ENCODE data around the gene COL13A1.

The COL13A1 gene

DNA sequence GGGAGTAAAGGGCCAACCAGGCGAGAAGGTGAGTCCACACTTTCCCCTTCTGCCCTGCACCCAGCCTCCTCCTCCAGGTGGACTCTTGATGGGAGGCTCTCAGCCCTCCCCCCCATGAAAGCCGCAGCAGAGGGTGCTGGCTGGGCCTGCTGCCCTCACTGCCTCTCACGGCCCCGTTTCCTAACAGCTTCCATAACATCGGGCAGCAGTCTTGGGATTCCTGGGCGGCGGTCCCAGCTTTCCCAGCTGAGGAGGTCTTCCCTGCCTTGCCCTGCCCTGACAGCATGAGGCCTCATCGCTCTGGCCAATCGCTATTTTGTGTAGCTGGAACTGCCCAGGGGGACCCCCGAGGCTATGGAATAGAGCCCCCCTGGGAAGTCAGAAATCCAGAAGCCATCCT is 76.3 kb downstream of the COL13A1 start:
- ATAC-seq (replicated peaks) (no peak), DNase-seq (no peak)
- H3K4me3 Mint-ChIP-seq, result no peak overlapping the region
- no peaks in the 10 kb centered on the region for H3K9me3 Mint-ChIP-seq
- peaks cover 0 to 13% of the 10 kb centered on the region in 2 donors for H3K4me1 Mint-ChIP-seq
- H3K36me3 Mint-ChIP-seq, result no peaks in the 10 kb centered on the region
- no peak overlapping the region for H3K27ac Mint-ChIP-seq
- H3K27me3 Mint-ChIP-seq, result peaks cover 7 to 19% of the 10 kb centered on the region in 2 donors

DNA sequence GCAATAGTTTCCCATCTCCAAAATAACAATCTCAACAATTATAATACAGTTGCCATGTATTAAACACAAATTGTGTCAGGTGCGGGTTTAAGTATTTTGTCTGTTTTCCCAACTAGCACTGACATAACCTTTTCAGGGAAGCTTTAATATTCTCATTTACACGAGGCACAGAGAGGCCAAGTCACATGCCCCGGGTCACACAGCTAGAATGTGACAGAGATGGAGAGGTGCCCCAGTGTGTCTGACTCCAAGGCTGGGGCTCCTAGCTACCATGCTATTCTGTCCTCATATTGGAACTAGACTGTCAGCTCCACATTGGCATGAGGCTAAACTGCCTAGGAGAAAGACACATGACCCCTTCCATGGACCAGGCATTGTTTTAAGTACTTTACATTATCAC is 77.2 kb downstream of the COL13A1 start:
- Mint-ChIP-seq H3K27ac (no peak overlapping the region), H3K36me3 (no peaks in the 10 kb centered on the region), H3K9me3 (no peaks in the 10 kb centered on the region), H3K4me3 (no peak overlapping the region), H3K27me3 (peaks cover 16 to 28% of the 10 kb centered on the region in 2 donors), H3K4me1 (peaks cover 0 to 13% of the 10 kb centered on the region in 2 donors)
- ATAC-seq (replicated peaks), result no peak
- DNase-seq, result no peak

DNA sequence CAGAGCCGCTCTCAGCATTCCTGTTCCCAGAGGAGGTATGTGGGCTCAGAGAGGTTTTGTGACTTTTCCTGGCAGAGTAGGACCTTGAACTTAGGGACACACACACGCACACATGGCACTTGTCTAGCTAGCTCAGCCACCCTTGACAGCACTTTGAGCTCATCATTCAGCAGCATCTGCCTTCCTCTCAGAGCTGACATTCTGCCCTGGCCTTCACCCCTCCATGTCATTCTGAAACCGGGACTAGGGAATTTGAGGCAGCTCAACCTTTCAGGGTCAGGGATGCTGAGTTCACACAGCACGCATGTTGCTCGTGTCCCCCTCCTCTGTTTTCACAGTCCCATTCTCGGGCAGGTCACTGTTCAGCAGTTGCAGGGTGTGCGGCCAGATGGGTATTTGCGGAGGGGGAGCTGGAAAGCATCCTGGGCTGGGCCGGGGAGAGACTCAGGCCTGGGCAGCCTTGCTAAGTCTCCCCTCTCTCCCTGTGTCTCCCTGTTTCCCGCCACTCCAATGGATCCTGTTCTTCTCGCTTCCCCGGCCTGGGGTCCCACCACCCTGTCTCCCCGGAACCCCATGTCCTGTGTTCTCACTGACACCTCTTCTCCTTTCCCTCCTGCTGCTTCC is 78.0 kb downstream of the COL13A1 start:
- Mint-ChIP-seq H3K27me3 (peaks cover 16 to 31% of the 10 kb centered on the region in 2 donors), H3K4me1 (peaks cover 0 to 13% of the 10 kb centered on the region in 2 donors), H3K36me3 (no peaks in the 10 kb centered on the region), H3K27ac (peak overlapping the region; percentile 39), H3K4me3 (no peak overlapping the region), H3K9me3 (no peaks in the 10 kb centered on the region)
- no peak for ATAC-seq (replicated peaks)
- no peak for DNase-seq

DNA sequence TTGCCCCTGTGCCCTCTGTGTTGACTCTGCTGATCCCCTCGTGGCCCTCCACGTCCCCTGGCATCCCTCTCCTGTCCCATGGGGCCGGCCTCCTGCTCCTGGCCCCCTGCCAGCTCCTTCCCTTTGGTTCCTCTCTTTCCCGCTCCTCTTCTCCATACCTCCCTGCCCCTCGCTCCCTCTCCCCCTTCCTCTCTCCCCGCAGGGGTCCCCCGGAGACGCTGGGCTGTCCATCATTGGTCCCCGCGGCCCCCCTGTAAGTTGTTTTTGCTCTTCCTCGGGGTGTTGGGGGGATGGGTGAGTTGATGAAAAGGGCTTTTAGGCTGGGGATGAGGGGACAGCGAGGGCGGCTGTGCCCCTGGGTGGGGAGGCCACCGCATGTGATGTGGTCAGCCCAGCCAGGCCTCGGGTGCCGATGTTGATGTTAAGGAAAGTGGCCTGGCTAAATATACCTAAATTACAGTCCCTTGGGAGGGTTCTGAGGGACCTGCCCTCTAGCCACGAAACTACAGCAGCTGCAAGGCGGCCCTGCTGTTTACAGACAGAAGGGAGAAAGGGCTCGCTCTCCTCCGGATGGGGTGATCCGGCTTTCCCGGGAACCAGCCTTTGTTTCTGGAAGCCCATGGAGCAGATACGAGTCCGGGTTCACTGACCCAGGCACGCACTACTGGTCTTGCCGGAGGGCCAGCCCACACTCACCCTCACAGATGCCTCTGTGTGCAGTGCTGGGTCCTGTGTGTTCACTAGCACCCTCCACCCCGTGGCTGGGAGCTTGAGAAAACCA is 78.8 kb downstream of the COL13A1 start:
- H3K4me1 Mint-ChIP-seq, result peaks cover 0 to 13% of the 10 kb centered on the region in 2 donors
- H3K27me3 Mint-ChIP-seq, result peaks cover 16 to 31% of the 10 kb centered on the region in 2 donors
- H3K36me3 Mint-ChIP-seq, result no peaks in the 10 kb centered on the region
- ATAC-seq (replicated peaks) (no peak), DNase-seq (no peak)
- no peak overlapping the region for H3K4me3 Mint-ChIP-seq
- H3K9me3 Mint-ChIP-seq, result no peaks in the 10 kb centered on the region
- peak overlapping the region; percentile 39 for H3K27ac Mint-ChIP-seq

DNA sequence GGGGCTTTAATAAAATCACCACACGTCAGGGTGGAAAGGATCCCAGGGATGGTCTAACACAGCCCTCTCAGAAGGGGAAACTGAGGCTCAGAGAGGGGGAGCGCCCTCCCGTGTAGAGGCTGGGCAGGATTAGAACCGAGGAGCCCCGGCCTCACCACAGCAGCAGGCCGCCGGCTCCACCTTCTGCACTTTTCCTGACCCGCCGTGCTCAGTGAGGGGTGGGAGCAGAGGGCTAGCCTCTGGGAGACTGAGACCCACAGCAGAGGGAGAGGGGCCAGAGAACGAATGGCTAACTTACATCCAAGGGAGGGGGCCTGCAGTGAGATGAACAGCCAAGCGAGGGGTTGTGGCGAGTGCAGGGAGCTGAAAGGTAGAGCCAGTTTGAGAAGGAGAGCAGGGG is 79.5 kb downstream of the COL13A1 start:
- H3K4me3 Mint-ChIP-seq, result no peak overlapping the region
- ATAC-seq (replicated peaks) (no peak), DNase-seq (no peak)
- H3K4me1 Mint-ChIP-seq, result peaks cover 0 to 13% of the 10 kb centered on the region in 2 donors
- H3K27ac Mint-ChIP-seq, result peak overlapping the region; percentile 4
- no peaks in the 10 kb centered on the region for H3K36me3 Mint-ChIP-seq
- no peaks in the 10 kb centered on the region for H3K9me3 Mint-ChIP-seq
- peaks cover 16 to 31% of the 10 kb centered on the region in 2 donors for H3K27me3 Mint-ChIP-seq

DNA sequence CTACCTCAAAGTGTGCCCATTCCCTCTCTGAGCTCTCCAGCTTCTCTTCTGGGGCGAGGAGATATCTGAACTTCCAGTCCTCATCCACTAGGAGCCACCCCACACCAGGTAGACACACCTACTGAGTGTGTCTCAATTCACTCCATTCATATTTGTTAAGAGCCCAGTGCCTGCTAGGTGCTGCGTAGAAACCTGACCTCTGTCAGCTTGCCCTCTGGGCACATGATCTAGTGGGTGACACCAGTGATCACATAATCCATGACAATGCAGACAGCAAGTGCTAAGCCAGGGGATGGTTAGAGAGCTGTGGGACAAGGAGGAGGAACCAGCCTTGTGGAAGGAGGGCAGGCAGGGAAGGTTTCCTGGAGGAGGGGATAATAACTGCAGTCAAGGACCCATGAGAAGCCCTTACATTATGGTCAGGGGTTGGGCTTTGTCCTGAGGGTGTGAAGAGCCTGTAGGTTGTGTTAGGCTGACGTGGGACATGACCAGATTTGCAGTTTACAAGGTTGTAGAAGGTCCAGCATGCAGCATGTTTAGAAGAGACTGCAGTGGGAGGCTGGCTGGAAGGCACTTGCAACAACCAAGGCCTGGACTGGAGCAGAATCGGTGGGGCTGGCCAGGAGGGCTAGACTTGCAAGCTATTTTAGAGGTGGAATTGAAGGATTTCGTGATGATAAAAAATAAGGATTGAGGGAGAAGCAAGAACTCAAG is 81.8 kb downstream of the COL13A1 start:
- Mint-ChIP-seq H3K36me3 (no peaks in the 10 kb centered on the region), H3K4me3 (no peak overlapping the region), H3K4me1 (peaks cover 0 to 13% of the 10 kb centered on the region in 2 donors), H3K27ac (no peak overlapping the region), H3K9me3 (no peaks in the 10 kb centered on the region), H3K27me3 (peaks cover 16 to 31% of the 10 kb centered on the region in 2 donors)
- DNase-seq (no peak), ATAC-seq (replicated peaks) (peak; percentile 34 to 51)

DNA sequence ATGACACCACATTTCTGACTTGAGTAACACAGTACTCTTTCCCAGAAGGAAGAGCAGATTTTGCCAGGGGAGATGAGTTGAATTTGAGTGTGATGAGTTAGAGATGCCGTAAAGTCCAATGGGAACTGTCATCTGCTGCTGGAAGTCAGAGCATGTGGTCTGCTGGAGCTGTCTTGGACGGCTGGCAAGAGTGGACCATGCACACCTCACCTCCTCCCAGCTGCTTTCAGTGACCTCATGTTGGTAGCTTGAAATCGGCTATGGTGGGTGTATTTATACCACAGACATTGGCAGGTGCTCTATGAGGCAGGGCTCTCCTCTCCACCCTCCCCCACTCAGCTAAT is 82.3 kb downstream of the COL13A1 start:
- no peak overlapping the region for H3K27ac Mint-ChIP-seq
- no peaks in the 10 kb centered on the region for H3K36me3 Mint-ChIP-seq
- H3K9me3 Mint-ChIP-seq, result no peaks in the 10 kb centered on the region
- no peak overlapping the region for H3K4me3 Mint-ChIP-seq
- DNase-seq (no peak), ATAC-seq (replicated peaks) (no peak)
- peaks cover 0 to 13% of the 10 kb centered on the region in 2 donors for H3K4me1 Mint-ChIP-seq
- H3K27me3 Mint-ChIP-seq, result peaks cover 16 to 31% of the 10 kb centered on the region in 2 donors

DNA sequence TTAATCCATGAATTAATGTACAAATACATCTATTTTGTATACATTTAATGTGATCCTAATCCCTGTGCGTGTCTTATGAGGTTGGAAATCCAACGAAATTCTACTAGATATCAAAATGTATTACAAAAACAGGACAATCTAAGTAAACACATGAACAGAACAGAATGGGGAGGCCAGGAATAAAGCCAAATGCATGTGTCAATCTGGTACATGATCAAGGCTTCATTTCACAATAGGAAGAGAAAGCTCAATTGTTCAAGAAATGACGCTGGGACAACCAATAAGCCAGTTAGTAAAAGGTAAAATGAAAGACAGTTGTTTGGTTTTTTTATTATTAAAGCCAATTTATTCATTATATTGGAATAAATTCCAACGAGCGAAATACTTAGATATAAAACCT is 83.0 kb downstream of the COL13A1 start:
- H3K36me3 Mint-ChIP-seq, result no peaks in the 10 kb centered on the region
- no peaks in the 10 kb centered on the region for H3K9me3 Mint-ChIP-seq
- no peak for ATAC-seq (replicated peaks)
- no peak for DNase-seq
- H3K27ac Mint-ChIP-seq, result no peak overlapping the region
- H3K4me1 Mint-ChIP-seq, result peaks cover 0 to 13% of the 10 kb centered on the region in 2 donors
- H3K4me3 Mint-ChIP-seq, result no peak overlapping the region
- H3K27me3 Mint-ChIP-seq, result peaks cover 16 to 31% of the 10 kb centered on the region in 2 donors

DNA sequence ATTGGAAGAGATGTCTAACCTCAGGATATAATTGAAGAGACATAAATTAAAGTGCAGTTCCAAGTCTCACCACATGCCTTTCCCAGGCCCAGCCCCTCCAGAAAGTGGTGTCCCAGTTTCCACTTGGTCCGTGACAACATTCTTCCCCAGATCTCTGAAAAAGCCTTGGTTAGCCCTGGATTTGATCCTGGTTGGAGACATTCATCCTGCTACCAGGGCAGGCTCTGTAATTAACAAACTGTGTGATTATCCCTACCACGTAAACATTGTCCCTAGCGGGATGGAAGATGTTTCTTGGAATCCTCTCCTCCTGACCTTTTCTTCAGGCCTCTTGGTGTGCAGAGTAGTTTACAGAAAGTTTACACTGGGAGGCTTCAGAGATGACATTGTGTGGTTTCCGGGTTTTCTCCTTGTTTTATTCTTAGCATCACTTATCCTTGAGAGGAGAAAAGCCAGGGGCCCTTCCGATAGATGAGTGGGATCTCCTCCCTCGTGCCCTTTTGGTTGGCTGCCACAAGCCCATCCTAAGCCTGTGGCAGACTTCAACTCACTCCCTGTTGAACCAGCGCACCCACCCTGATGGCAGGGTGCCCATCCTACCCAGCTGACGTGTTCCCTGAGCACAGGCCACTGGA is 83.8 kb downstream of the COL13A1 start:
- Mint-ChIP-seq H3K4me3 (no peak overlapping the region), H3K27me3 (peaks cover 10 to 23% of the 10 kb centered on the region in 2 donors), H3K36me3 (no peaks in the 10 kb centered on the region), H3K27ac (no peak overlapping the region), H3K4me1 (peaks cover 0 to 5% of the 10 kb centered on the region in 2 donors), H3K9me3 (no peaks in the 10 kb centered on the region)
- ATAC-seq (replicated peaks) (no peak), DNase-seq (no peak)

DNA sequence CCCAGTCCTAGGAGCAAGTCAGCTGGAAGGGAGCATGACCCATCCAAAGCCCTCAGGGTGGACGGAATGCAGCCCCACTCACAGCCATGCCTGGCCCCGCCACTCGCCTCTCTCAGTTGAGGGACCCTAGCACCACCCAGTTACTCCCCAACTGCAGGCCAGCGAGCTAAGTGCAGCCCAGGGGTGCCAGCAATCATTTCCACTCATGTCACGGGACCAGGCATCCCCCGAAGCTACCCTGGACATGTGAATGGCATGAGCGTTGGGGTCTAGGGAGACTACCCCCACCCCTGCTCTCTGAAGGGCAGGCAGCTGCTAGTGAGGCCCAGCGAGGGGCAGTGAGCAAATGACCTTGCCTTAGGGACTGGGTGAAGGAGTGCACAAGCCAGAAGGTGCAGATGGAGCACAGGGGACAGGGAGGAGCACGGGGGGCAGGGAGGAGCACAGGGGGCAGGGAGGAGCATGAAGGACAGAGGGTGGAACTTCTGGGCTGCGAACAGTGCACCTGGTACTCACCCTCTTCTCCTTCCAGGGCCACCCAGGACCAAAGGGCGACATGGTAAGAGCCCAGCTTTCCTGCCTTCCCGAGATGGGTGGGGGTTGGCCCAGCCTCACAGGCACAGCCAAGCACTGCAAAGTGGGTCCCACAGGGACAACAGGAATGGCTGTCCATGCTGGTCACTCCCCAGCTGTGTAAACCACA is 87.3 kb downstream of the COL13A1 start:
- H3K27ac Mint-ChIP-seq, result no peak overlapping the region
- no peak overlapping the region for H3K4me3 Mint-ChIP-seq
- H3K9me3 Mint-ChIP-seq, result no peaks in the 10 kb centered on the region
- no peak for DNase-seq
- H3K36me3 Mint-ChIP-seq, result no peaks in the 10 kb centered on the region
- H3K27me3 Mint-ChIP-seq, result peaks cover 0 to 2% of the 10 kb centered on the region in 2 donors
- no peaks in the 10 kb centered on the region for H3K4me1 Mint-ChIP-seq
- no peak for ATAC-seq (replicated peaks)

DNA sequence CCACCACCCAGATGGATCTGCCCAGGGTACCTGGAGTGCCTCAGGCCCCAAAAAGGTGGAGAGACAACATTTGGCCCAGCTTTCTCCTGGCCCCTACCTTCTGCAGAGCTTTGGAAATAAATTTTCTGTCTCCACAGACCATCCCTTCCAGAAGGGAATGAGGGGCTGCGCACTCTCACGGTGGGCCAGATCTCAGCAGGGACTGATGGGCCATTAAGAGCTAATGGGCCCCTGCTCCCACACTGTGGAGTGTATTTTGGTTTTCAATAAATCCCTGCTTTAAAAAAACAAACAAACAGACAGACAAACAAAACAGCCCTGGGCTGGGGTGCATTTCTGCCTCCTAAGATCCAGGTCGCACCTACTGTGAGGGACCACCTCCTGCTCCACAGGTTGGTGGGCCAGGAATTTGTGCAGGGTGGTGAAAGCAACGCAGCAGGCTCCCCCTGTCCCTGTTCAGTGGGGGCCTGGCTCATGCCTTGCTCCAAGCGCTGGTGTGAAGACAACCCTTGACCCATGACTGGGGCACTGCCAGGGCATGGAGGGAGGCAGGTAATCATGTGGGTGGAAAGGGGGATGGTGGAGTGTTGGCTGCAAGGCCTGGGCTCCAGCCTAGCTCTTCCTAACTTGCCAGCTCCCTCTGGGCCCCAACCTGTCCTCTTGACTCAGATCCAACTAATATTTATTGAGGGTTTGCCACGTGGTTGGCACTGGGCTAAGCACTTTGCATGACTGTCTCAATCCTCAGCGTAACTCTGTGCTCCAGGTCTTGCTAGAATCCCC is 88.5 kb downstream of the COL13A1 start:
- no peaks in the 10 kb centered on the region for H3K9me3 Mint-ChIP-seq
- H3K36me3 Mint-ChIP-seq, result no peaks in the 10 kb centered on the region
- no peak overlapping the region for H3K4me3 Mint-ChIP-seq
- ATAC-seq (replicated peaks), result no peak
- H3K27ac Mint-ChIP-seq, result no peak overlapping the region
- DNase-seq, result no peak
- H3K4me1 Mint-ChIP-seq, result no peaks in the 10 kb centered on the region
- H3K27me3 Mint-ChIP-seq, result peaks cover 0 to 5% of the 10 kb centered on the region in 2 donors

DNA sequence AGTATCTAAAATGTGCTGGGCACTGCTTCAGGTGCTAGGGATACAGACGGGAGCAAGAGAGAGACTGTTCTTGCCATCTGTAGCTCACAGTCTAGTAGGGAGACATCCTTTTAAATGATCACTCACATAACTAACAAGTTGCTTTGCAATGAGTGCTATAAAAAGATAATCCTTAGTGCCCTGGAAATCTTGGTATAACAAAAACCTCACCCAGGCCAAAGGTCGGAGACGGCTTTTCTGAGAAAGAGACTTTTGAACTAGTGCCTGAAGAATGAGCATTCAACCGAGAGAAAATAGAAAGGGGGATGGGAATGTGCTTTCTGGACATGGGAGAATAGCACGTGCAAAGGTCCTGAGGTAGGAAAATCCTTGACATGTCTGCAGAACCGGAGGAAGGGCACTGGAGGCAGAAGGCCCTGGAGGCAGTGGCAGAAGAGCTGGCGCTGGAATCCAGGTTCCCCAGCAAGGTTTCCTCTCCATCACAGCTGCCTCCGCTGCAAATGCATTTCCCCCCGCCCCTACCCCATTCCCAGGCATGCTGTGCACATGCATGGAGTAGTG is 89.4 kb downstream of the COL13A1 start:
- Mint-ChIP-seq H3K27ac (no peak overlapping the region), H3K36me3 (no peaks in the 10 kb centered on the region), H3K4me3 (no peak overlapping the region), H3K9me3 (no peaks in the 10 kb centered on the region), H3K27me3 (peaks cover 0 to 5% of the 10 kb centered on the region in 2 donors), H3K4me1 (no peaks in the 10 kb centered on the region)
- no peak for DNase-seq
- ATAC-seq (replicated peaks), result no peak

DNA sequence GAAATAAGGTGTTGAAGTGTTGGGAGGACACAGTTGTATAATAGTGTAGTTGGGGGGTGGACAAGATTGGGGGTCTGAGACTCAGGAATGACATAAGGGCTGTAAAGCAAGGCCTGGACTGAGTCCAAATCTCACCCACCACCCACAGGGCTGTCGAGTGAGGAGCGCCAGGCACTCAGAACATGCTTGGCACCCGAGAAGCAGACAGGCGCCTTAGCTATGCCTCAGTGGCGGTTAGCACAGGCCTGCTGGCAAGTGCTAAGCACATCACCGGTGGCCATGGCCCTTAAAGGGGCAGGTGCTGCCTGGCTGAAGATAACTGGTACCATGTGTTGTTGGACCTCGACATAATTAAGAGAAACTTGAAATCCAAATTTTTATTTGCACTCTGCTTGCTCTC is 90.7 kb downstream of the COL13A1 start:
- Mint-ChIP-seq H3K27ac (no peak overlapping the region), H3K9me3 (no peaks in the 10 kb centered on the region), H3K4me1 (no peaks in the 10 kb centered on the region), H3K27me3 (peaks cover 0 to 5% of the 10 kb centered on the region in 2 donors), H3K4me3 (no peak overlapping the region), H3K36me3 (no peaks in the 10 kb centered on the region)
- DNase-seq, result no peak
- no peak for ATAC-seq (replicated peaks)

All from stimulated activated naive B cell treated with anti-CD40 and anti-IgM and Interleukin-4, amounts not matched to agents 10 μg/mL and 1 μg/mL and 100 μg/mL, for 72 hours (primary cell).